MG63 (cell line): ENCODE results near the gene APOBEC3B. TPM values are rescaled to one million over a fixed set of nuclear protein-coding genes. Genes with fewer than 3 reads are reported as not detected.

Source experiments
- DNase-seq: peaks from one replicate; pipeline ENCODE4 v3.0.0-alpha.2; 2020
- H3K27me3 ChIP-seq: fragments of 250-450 bp; sonication (Bioruptor Pico); 2 replicates; pipeline ENCODE4 v1.5.1; 2020; ENCODE audit warnings: mild to moderate bottlenecking, moderate library complexity
- H3K36me3 ChIP-seq: fragments of 250-450 bp; sonication (Bioruptor Pico); 2 replicates; pipeline ENCODE4 v1.5.1; 2020; ENCODE audit warnings: mild to moderate bottlenecking, moderate library complexity
- H3K4me3 ChIP-seq: fragments of 250-450 bp; sonication (Bioruptor Pico); 2 replicates; pipeline ENCODE4 v1.5.1; 2020; ENCODE audit warnings: mild to moderate bottlenecking, moderate library complexity
- H3K9me3 ChIP-seq: fragments of 250-450 bp; sonication (Bioruptor Pico); 2 replicates; pipeline ENCODE4 v1.5.1; 2020; ENCODE audit warnings: mild to moderate bottlenecking, moderate library complexity
- total RNA-seq: library from RNA; depleted of rRNA; stranded (reverse); fragments of >200 nt; shearing (Covaris generic); gene quantifications from 2 replicates; pipeline ENCODE4 v1.2.3, GENCODE V29; 2014; ENCODE audit warnings: low replicate concordance

Gene APOBEC3B
- total RNA-seq, 1 experiment from 2014 or later: 4.5 TPM

DNA sequence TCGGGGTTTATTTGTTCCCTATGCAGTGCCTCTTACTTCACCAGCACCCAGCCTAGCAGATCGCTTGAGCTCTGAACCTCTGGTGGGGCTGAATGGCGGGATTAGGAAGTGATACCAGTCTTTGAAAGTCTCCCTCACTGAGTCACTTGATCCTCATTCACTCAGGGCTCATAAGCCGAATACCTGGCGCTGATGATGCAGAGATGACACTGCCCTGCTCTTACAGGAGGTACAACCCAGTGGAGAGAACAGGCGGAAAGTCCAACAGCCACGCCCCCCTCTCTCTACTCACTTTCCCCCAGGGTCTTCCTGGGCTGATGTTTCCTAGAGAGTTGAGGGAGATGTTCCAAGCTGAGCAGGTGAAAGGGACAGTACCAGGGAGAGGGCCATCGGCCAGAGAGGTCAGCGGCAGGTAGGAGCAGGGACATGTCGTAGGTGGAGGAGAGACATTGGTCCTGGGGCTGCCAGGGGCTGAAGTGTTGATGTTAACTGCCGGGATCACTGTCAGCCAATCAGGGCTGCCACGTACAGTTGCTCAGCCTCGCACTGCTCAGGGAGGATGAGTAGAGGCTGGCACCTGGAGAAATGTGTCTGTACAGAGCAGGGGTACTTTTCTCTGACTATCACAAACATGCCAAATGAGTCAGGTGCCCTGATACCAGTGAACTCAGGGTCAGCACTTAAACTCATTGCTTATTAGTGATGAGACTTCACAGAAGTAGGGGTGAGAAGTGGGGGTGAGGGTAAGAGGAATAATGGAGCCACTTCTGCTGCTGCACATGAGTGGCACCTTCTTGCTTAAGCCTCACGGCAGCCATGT lies 34.6 kb upstream of the APOBEC3B start:
- Histone ChIP-seq H3K27me3 (peaks cover 15% of the 10 kb centered on the region), H3K9me3 (no peaks in the 10 kb centered on the region), H3K4me3 (no peak overlapping the region), H3K36me3 (no peaks in the 10 kb centered on the region)
- no peak for DNase-seq

- H3K27me3 ChIP-seq: peaks cover 9% of the 10 kb centered on the region
- H3K9me3 ChIP-seq: no peaks in the 10 kb centered on the region
- DNase-seq: no peak
- H3K36me3 ChIP-seq: no peaks in the 10 kb centered on the region
- no peak overlapping the region for H3K4me3 ChIP-seq
These were observed 33.8 kb upstream of the APOBEC3B start for GRCh38 chr22:38948181-38948940.

DNA sequence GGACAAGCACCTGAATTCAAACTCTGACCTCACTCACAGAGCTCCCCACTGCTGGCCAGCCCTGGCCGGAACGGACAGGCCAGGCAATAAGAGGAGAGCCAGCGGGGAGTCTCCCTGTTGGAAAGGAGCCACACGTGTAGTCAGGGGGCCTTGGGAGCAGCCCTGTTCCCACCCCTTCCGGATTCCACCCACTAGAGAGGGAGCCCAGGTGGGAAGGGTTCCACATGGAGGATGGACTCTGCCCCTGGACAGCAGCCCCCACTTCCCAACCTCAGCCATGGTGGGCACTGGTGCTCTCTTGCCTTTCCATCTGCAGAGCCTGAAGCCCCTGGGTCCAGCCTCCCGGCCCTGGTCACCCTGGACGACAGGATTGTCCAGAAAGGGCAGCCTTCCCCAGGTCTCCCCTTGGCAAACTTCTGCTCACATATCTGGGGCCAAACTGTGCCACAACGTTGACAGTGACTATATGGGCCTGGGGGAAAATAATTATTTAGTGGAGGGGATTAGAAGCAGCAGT lies 32.2 kb upstream of the APOBEC3B start:
- Histone ChIP-seq H3K36me3 (no peaks in the 10 kb centered on the region), H3K27me3 (peaks cover 2% of the 10 kb centered on the region; the same call in 1 of the 2 replicates), H3K9me3 (no peaks in the 10 kb centered on the region), H3K4me3 (no peak overlapping the region)
- no peak for DNase-seq

GRCh38 chr22:38950527-38951295 lies 31.4 kb upstream of the APOBEC3B start:
- Histone ChIP-seq H3K27me3 (peaks cover 2% of the 10 kb centered on the region; the same call in 1 of the 2 replicates), H3K4me3 (no peak overlapping the region), H3K36me3 (no peaks in the 10 kb centered on the region)

DNA sequence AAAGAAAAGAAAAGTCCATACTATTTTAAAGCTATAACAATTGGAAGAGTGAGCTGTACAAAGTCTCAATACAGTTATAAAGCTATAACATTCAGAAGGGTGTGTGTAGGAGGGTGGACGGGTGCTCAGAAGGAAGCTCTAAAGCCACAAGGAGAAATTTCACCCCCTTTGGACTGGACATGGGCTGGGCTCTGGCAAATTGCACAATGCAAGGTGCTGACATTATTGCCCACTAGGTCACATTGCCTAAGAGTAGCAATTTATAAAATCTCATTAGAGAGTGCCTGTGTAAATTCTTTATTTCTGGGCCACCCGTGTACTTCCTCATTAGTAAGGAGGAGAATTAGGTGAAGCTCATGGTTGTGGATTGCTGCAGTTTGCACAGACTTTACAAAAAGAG lies 30.4 kb upstream of the APOBEC3B start:
- H3K9me3 ChIP-seq: no peaks in the 10 kb centered on the region
- no peaks in the 10 kb centered on the region; the same call in 1 of the 2 replicates for H3K27me3 ChIP-seq
- no peak for DNase-seq
- no peaks in the 10 kb centered on the region for H3K36me3 ChIP-seq
- H3K4me3 ChIP-seq: no peak overlapping the region

More at GRCh38 chr22:38950527-38951295, 31.4 kb upstream of the APOBEC3B start:
- no peak for DNase-seq
- H3K9me3 ChIP-seq: no peaks in the 10 kb centered on the region

- Histone ChIP-seq H3K9me3 (no peaks in the 10 kb centered on the region), H3K27me3 (no peaks in the 10 kb centered on the region; the same call in 1 of the 2 replicates), H3K36me3 (no peaks in the 10 kb centered on the region), H3K4me3 (no peak overlapping the region)
- no peak for DNase-seq
These were observed 29.7 kb upstream of the APOBEC3B start for GRCh38 chr22:38952281-38952993.

DNA sequence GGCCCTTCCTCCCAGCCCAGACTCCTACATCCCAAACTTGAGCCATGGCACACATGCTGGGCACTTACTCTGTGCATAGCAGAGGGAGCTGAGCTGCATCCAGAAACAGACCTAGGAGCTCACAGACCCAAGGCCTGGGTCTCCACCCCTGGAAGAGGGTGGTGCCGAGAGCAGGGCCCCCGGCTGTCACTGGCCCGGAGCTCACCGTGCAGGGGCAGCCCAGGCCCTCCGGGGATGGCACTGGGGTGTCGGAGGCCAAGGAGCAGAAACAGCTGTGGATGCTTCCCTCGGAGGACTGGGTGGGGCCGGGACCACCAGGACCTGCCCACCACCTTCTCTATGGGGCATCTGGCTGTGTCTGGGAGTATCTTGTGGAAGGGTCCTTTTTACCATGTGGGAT lies 29.1 kb upstream of the APOBEC3B start:
- Histone ChIP-seq H3K4me3 (no peak overlapping the region), H3K27me3 (no peaks in the 10 kb centered on the region), H3K9me3 (no peaks in the 10 kb centered on the region), H3K36me3 (no peaks in the 10 kb centered on the region)
- no peak for DNase-seq

DNA sequence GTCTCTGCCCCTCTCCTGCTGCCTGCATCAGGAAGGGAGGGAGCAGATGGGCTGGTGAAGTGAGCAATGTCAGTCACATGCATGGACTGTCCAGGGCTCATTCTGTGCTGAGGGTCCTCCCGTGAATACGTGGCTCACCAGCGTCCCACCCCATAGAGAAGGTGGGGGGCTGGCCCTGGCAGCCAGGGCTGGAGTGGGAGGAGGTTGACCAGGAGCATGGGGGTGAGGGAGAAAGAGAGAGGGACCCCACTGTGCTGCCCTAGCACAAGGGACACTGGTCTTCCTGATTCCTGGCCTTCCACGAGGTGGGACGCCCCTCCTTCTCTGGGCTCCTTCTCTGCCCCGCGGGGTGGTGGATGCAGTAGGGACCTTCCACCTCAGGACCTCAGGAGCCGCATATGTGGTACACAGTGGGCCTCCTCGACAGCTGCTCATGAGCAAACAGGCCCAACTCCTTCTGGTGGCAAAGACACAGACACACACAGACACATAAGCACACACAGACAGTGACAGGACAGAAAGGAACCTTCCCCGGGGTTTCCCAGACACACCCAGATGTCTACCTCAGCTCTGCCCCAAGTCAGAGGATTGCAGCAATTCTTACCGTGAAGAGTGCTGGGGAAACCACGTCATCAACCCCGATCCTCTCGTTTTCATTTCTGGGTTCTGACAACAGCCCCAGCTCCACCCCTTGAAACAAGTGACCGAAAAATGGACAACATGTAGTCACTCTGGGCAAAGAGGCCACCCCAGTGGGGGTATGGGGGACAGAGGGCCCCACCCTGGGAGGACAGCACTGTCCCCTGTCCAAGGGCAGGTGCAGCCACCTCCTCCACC lies 28.4 kb upstream of the APOBEC3B start:
- Histone ChIP-seq H3K36me3 (no peaks in the 10 kb centered on the region), H3K4me3 (no peak overlapping the region), H3K9me3 (no peaks in the 10 kb centered on the region), H3K27me3 (no peaks in the 10 kb centered on the region)
- DNase-seq: no peak

GRCh38 chr22:38954414-38955043 lies 27.6 kb upstream of the APOBEC3B start:
- Histone ChIP-seq H3K4me3 (no peak overlapping the region), H3K27me3 (no peaks in the 10 kb centered on the region)

GRCh38 chr22:38955250-38955905 lies 26.8 kb upstream of the APOBEC3B start:
- Histone ChIP-seq H3K36me3 (no peaks in the 10 kb centered on the region), H3K9me3 (no peaks in the 10 kb centered on the region), H3K27me3 (no peaks in the 10 kb centered on the region), H3K4me3 (no peak overlapping the region)
- no peak for DNase-seq

More at GRCh38 chr22:38954414-38955043, 27.6 kb upstream of the APOBEC3B start:
- Histone ChIP-seq H3K36me3 (no peaks in the 10 kb centered on the region), H3K9me3 (no peaks in the 10 kb centered on the region)
- no peak for DNase-seq

DNA sequence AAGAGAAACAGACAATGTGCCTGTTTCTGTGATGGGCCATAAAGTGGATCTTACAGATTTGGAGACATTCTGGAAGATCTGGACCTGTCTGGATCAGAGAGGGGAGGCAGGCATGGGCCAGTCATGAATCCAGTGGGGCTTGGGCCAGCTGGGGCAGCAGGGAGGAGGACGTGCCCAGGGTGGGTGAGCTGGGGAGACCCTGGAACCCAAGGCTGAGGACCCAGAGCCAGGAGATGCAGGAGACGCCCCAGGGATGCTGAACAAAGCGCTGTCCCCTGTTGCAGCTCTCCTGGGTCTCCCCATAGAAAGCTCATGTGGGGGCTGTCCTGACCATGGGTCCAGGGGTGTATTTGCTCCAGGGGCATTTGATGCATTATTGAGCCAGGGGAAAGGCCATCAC lies 26.2 kb upstream of the APOBEC3B start:
- no peak for DNase-seq
- H3K36me3 ChIP-seq: no peaks in the 10 kb centered on the region
- H3K4me3 ChIP-seq: no peak overlapping the region
- no peaks in the 10 kb centered on the region for H3K9me3 ChIP-seq
- H3K27me3 ChIP-seq: no peaks in the 10 kb centered on the region

- H3K4me3 ChIP-seq: no peak overlapping the region
- no peaks in the 10 kb centered on the region for H3K36me3 ChIP-seq
- DNase-seq: no peak
- no peaks in the 10 kb centered on the region for H3K9me3 ChIP-seq
- no peaks in the 10 kb centered on the region for H3K27me3 ChIP-seq
These were observed 25.6 kb upstream of the APOBEC3B start for GRCh38 chr22:38956551-38956950.

- no peaks in the 10 kb centered on the region for H3K36me3 ChIP-seq
- H3K27me3 ChIP-seq: no peaks in the 10 kb centered on the region
These were observed 24.9 kb upstream of the APOBEC3B start, which contains the start of gene APOBEC3A for GRCh38 chr22:38957046-38957770. TSS of gene APOBEC3A (plus strand) at chr22:38957609. CDS start at chr22:38957692, 83 bp downstream.

More at GRCh38 chr22:38957046-38957770, 24.9 kb upstream of the APOBEC3B start, which contains the start of gene APOBEC3A:
- Histone ChIP-seq H3K4me3 (no peak within 1 kb of the TSS), H3K9me3 (no peaks in the 10 kb centered on the region)
- DNase-seq: no peak
